Mesenchymal stem cell (in vitro differentiated cells and primary cell): ENCODE measurements around the gene CORO1C.
A peak's percentile ranks its signal among the peaks of the same experiment; 100 is the strongest.
"Not testable (repeated sequence)": the region's sequence is repeated elsewhere in the genome, so short reads cannot be mapped to it uniquely, and the experiment has no call there.

Experiments
- DNase-seq: peaks from one replicate; pipeline ENCODE4 v3.0.0-alpha.2; 2013
- H2AFZ ChIP-seq: one replicate; pipeline ENCODE4 v1.6.1; 2013; ENCODE audit warnings: low read depth, mild to moderate bottlenecking, control low read depth, inconsistent platforms, low read length, moderate library complexity
- H2AK5ac ChIP-seq: 2 replicates; pipeline ENCODE4 v1.6.1; 2013; ENCODE audit warnings: low read length, moderate library complexity, mild to moderate bottlenecking, inconsistent platforms; ENCODE audit not compliant: severe bottlenecking
- H2BK120ac ChIP-seq: one replicate; pipeline ENCODE4 v1.6.1; 2013; ENCODE audit warnings: low read depth, mild to moderate bottlenecking, inconsistent platforms, low read length, moderate library complexity
- H2BK12ac ChIP-seq, 2 experiments: one replicate each; pipeline ENCODE4 v1.6.1; 2013; ENCODE audit warnings: inconsistent platforms in 2 of 2, low read length in 2 of 2, mild to moderate bottlenecking in 2 of 2, moderate library complexity in 2 of 2, control low read depth in 1 of 2
- H2BK15ac ChIP-seq: one replicate; pipeline ENCODE4 v1.6.1; 2013; ENCODE audit warnings: mild to moderate bottlenecking, low read depth, inconsistent platforms; ENCODE audit not compliant: poor library complexity, severe bottlenecking
- H2BK5ac ChIP-seq: 2 replicates; pipeline ENCODE4 v1.6.1; 2013; ENCODE audit warnings: low read depth, mild to moderate bottlenecking, low read length, control low read depth, inconsistent platforms; ENCODE audit not compliant: poor library complexity, severe bottlenecking
- H3K14ac ChIP-seq, 2 experiments: one replicate each; pipeline ENCODE4 v1.6.1; 2013; ENCODE audit warnings: inconsistent platforms in 2 of 2, low read length in 2 of 2, control low read depth in 1 of 2, mild to moderate bottlenecking in 1 of 2, moderate library complexity in 1 of 2
- H3K18ac ChIP-seq, 2 experiments: one replicate each; pipeline ENCODE4 v1.6.1; 2013; ENCODE audit warnings: inconsistent platforms in 2 of 2, low read length in 2 of 2, control low read depth in 1 of 2, low read depth in 1 of 2, mild to moderate bottlenecking in 1 of 2
- H3K23ac ChIP-seq, 2 experiments: one replicate each; pipeline ENCODE4 v1.6.1; 2013; ENCODE audit warnings: inconsistent platforms in 2 of 2, low read length in 2 of 2, mild to moderate bottlenecking in 2 of 2, moderate library complexity in 2 of 2, control low read depth in 1 of 2
- H3K27ac ChIP-seq: 2 replicates; pipeline ENCODE4 v1.5.1; 2013; ENCODE audit warnings: mild to moderate bottlenecking, moderate library complexity, low read length, control low read depth, inconsistent platforms; ENCODE audit not compliant: poor library complexity, severe bottlenecking
- H3K27me3 ChIP-seq, 2 experiments: 2 replicates each; pipeline versions ENCODE4 v1.6.1 to v1.7.0; 2013; ENCODE audit warnings: low read length in 2 of 2, mild to moderate bottlenecking in 2 of 2, moderate library complexity in 2 of 2, control low read depth in 1 of 2, inconsistent platforms in 1 of 2; ENCODE audit not compliant: control insufficient read depth in 1 of 2, insufficient read depth in 1 of 2
- H3K36me3 ChIP-seq, 2 experiments: 2 replicates each; pipeline versions ENCODE4 v1.6.1 to v1.7.0; 2013; ENCODE audit warnings: low read length in 2 of 2, control low read depth in 1 of 2, inconsistent platforms in 1 of 2, low read depth in 1 of 2, mild to moderate bottlenecking in 1 of 2; ENCODE audit not compliant: insufficient read depth in 2 of 2, control insufficient read depth in 1 of 2
- H3K4ac ChIP-seq, 2 experiments: one replicate each; pipeline ENCODE4 v1.6.1; 2013; ENCODE audit warnings: inconsistent platforms in 2 of 2, low read length in 2 of 2, mild to moderate bottlenecking in 2 of 2, moderate library complexity in 2 of 2, control low read depth in 1 of 2, low read depth in 1 of 2
- H3K4me1 ChIP-seq: 2 replicates; pipeline ENCODE4 v1.6.1; 2013; ENCODE audit warnings: low read depth, low read length, control low read depth; ENCODE audit not compliant: control insufficient read depth, insufficient read depth
- H3K4me2 ChIP-seq: 2 replicates; pipeline ENCODE4 v1.6.1; 2013; ENCODE audit warnings: low read length, mild to moderate bottlenecking, inconsistent platforms; ENCODE audit not compliant: poor library complexity, severe bottlenecking
- H3K4me3 ChIP-seq, 2 experiments: 2 replicates each; pipeline versions ENCODE4 v1.5.1 to v1.7.0; 2013; ENCODE audit warnings: low read length in 2 of 2, mild to moderate bottlenecking in 2 of 2, control low read depth in 1 of 2, low read depth in 1 of 2; ENCODE audit not compliant: insufficient read depth in 1 of 2
- H3K79me1 ChIP-seq: replicated peaks from 2 replicates; pipeline ENCODE4 v1.6.1; 2013; ENCODE audit warnings: mild to moderate bottlenecking, control low read depth, low read length, inconsistent platforms; ENCODE audit not compliant: poor library complexity, severe bottlenecking
- H3K9ac ChIP-seq: 2 replicates; pipeline ENCODE4 v1.7.0; 2013; ENCODE audit warnings: mild to moderate bottlenecking, low read length, moderate library complexity
- H3K9me3 ChIP-seq: 2 replicates; pipeline ENCODE4 v1.7.0; 2013; ENCODE audit warnings: mild to moderate bottlenecking, low read length; ENCODE audit not compliant: control insufficient read depth
- H4K8ac ChIP-seq: one replicate; pipeline ENCODE4 v1.6.1; 2013; ENCODE audit warnings: inconsistent platforms, mild to moderate bottlenecking, low read length, moderate library complexity
- H4K91ac ChIP-seq: one replicate; pipeline ENCODE4 v1.6.1; 2013; ENCODE audit warnings: mild to moderate bottlenecking, low read length, inconsistent platforms
- WGBS: methylation state at CpG from one replicate; pipeline ENCODE4 v1.1.7; 2013; ENCODE audit warnings: mixed read lengths; 5-methylcytosine and 5-hydroxymethylcytosine counted together

Gene CORO1C

DNA sequence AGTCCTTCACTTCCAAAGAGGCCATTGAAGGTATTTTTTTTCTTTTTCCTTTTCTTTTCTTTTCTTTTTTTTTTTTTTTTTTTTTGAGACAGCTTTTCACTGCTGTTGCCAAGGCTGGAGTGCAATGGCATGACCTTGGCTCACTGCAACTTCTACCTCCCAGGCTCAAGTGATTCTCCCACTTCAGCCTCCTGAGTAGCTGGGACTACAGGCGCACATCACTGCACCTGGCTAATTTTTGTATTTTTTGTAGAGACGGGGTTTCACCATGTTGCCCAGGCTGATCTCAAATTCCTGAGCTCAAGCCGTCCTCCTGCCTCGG lies 112.4 kb downstream of the CORO1C start:
- H3K79me1 ChIP-seq, DNase-seq, H2BK12ac ChIP-seq, H4K8ac ChIP-seq, H2BK5ac ChIP-seq, H2BK120ac ChIP-seq, H3K18ac ChIP-seq, H3K4me2 ChIP-seq, H2AK5ac ChIP-seq, H3K23ac ChIP-seq, H3K9me3 ChIP-seq, H2AFZ ChIP-seq, H3K14ac ChIP-seq, H3K4me3 ChIP-seq, H3K4ac ChIP-seq, H3K27me3 ChIP-seq, H3K27ac ChIP-seq, H4K91ac ChIP-seq: not testable (repeated sequence)
- peaks cover 28% of the 10 kb centered on the region for H3K4me1 ChIP-seq
- peaks cover 0 to 12% of the 10 kb centered on the region in 2 experiments for H3K36me3 ChIP-seq
- peak overlapping the region; percentile 1 for H2BK15ac ChIP-seq
- 97% methylated on average over 4 of the region's 4 CpGs for WGBS
- peak overlapping the region; percentile 46 for H3K9ac ChIP-seq

DNA sequence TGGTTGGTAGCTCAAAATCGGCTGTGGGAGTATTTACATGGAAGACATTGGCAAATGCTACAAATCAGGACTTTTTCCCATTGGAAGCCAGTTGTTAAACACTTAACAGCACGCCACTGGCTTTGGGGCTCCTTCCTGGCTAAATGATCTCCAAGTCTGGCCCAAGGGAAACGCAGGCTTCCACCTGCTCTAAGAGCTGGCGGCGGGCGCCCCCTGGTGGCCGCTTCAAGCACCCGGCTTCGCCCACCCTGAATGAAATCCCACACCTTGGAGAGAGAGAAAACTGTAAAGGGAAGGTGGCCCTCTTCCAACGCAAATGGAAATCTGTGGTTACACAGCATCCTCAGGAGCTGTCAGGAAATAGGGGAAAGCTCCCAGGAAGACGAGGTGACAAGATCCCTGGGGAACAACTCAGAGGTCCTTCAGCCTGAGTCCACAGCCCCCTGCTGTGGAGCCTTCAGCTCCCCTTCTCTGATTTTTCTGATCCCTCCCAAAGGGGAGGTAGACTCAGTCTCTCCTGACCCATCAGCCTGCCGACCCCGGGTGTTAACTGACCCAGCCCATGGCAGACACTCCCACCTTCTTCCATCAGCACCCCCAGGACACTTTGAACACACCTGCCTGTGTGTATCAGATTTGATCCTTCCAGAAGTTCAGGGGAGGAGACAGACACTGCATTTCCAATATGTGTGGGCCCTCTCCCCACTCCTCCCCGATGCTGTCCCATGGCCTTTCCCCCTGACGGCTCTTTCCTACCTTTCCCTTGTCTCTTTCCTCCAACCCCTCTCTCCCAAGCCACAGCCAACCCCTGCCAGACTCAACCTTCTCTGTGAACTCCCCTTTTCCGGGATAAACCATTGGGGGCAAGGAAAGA lies 113.0 kb downstream of the CORO1C start:
- H2AFZ ChIP-seq = no peak overlapping the region
- no peak overlapping the region for H3K4me2 ChIP-seq
- peaks cover 0 to 6% of the 10 kb centered on the region in 2 experiments for H3K36me3 ChIP-seq
- H2BK15ac ChIP-seq = peak overlapping the region; percentile 1
- peak overlapping the region in 1 of 2 experiments; percentile 52 for H3K4ac ChIP-seq
- 21% methylated on average over 16 of the region's 16 CpGs for WGBS
- peak overlapping the region; percentile 60 for H2BK5ac ChIP-seq
- no peaks in the 10 kb centered on the region for H3K27me3 ChIP-seq
- H3K23ac ChIP-seq = no peak overlapping the region
- peak overlapping the region; percentile 46 for H3K9ac ChIP-seq
- no peaks in the 10 kb centered on the region for H3K79me1 ChIP-seq
- peaks cover 6% of the 10 kb centered on the region for H3K9me3 ChIP-seq
- H3K4me3 ChIP-seq = no peak overlapping the region
- H2BK12ac ChIP-seq = peak overlapping the region; percentile 0 to 97
- H4K91ac ChIP-seq = no peak overlapping the region
- peak overlapping the region; percentile 50 for H2BK120ac ChIP-seq
- H4K8ac ChIP-seq = peak overlapping the region; percentile 1
- no peak overlapping the region for H3K14ac ChIP-seq
- peak overlapping the region; percentile 35 for H3K27ac ChIP-seq
- peak overlapping the region; percentile 78 for H2AK5ac ChIP-seq
- peak; percentile 88 for DNase-seq
- peak overlapping the region in 1 of 2 experiments; percentile 14 for H3K18ac ChIP-seq
- peaks cover 34% of the 10 kb centered on the region for H3K4me1 ChIP-seq

DNA sequence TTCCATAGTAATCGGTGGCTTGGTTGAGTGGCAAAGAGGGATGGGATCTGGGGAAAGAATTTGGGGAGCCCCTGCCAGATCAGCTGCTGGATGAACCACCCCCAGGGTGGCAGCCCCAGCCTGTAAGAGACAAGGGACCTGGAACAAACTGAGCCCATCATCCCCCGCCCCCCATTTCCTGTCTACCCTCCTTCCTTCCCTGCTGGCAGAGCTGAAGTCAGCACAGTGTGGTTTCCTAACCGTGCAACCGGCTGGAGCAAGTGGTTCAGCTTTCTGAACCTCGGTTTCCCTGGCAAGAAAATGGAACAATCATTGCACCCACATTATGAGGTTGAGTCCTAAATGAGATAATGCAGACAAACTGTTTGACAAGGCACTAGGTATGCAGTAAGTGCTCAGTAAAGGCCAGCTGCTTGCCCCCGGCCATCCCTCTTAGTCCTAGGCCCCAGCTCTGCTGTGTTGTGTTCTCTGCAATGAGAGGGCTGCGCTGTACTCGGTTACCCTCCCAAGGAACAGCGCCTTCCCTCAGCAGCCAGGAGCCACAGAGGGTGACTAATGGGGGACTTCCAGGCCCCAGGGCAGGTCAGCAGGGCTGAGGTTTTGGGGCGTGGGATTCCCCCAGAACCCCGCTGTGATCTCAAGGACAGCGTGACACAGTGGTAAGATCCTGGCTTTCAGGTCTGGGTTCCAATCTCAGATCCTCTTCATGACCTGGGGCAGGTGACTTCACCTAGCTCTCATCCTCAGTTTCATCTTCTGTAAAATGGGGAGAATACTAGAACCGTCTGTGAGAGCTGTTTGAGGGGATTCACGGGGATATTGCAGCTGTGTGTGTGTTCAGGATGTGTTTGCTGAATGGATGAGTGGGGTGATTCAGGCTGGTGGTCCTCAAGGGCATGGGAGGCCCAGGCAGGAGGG lies 114.1 kb downstream of the CORO1C start:
- Histone ChIP-seq H3K27ac (peak overlapping the region; percentile 35), H3K9me3 (peaks cover 6% of the 10 kb centered on the region), H3K4ac (peak overlapping the region in 1 of 2 experiments; percentile 54), H2AFZ (no peak overlapping the region), H2BK15ac (peak overlapping the region; percentile 77), H3K4me2 (no peak overlapping the region), H3K4me3 (no peak overlapping the region), H3K4me1 (peaks cover 32% of the 10 kb centered on the region), H3K79me1 (no peaks in the 10 kb centered on the region), H3K27me3 (no peaks in the 10 kb centered on the region), H4K91ac (peak overlapping the region; percentile 62), H3K36me3 (no peaks in the 10 kb centered on the region), H3K18ac (peak overlapping the region; percentile 48 to 62), H3K14ac (peak overlapping the region in 1 of 2 experiments; percentile 63), H3K9ac (peak overlapping the region; percentile 40), H4K8ac (peak overlapping the region; percentile 27), H3K23ac (no peak overlapping the region), H2BK120ac (peak overlapping the region; percentile 87), H2BK12ac (peak overlapping the region; percentile 86 to 96), H2AK5ac (peak overlapping the region; percentile 99), H2BK5ac (peak overlapping the region; percentile 33)
- peak; percentile 68 for DNase-seq
- 87% methylated on average over 14 of the region's 14 CpGs for WGBS

DNA sequence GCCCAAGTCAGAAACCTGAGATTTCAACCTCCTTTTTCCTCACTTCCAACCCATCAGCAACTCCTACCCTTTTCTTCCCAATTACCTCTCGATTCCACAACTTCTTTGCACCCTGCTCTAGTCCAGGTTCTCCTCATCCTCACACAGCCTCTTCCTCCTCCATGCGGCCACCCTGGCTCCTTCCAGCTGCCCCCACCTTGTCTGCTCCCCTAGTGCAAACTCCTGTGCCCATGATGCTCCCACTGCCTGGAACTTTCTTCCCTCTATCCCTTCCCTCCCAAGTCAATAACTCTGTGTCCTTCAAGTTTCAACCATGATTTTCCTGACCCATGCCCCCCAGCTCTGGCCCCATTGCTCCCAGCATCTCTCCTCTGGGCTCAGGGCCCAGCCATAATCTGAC lies 115.0 kb downstream of the CORO1C start:
- H4K91ac ChIP-seq = peak overlapping the region; percentile 49
- no peak overlapping the region for H3K4me2 ChIP-seq
- peak overlapping the region in 1 of 2 experiments; percentile 20 for H3K14ac ChIP-seq
- no peak overlapping the region for H4K8ac ChIP-seq
- H3K4me3 ChIP-seq = no peak overlapping the region
- no peak overlapping the region for H2BK5ac ChIP-seq
- H3K9ac ChIP-seq = peak overlapping the region; percentile 24
- peaks cover 32% of the 10 kb centered on the region for H3K4me1 ChIP-seq
- DNase-seq = no peak
- H3K36me3 ChIP-seq = no peaks in the 10 kb centered on the region
- H3K23ac ChIP-seq = no peak overlapping the region
- H2AFZ ChIP-seq = no peak overlapping the region
- no peak overlapping the region for H2BK120ac ChIP-seq
- H3K4ac ChIP-seq = peak overlapping the region in 1 of 2 experiments; percentile 54
- H3K9me3 ChIP-seq = peaks cover 6% of the 10 kb centered on the region
- H3K18ac ChIP-seq = peak overlapping the region in 1 of 2 experiments; percentile 80
- no peak overlapping the region for H2BK15ac ChIP-seq
- H3K27me3 ChIP-seq = no peaks in the 10 kb centered on the region
- H3K27ac ChIP-seq = no peak overlapping the region
- H3K79me1 ChIP-seq = no peaks in the 10 kb centered on the region
- peak overlapping the region; percentile 99 for H2AK5ac ChIP-seq
- 94% methylated on average over 2 of the region's 2 CpGs for WGBS
- H2BK12ac ChIP-seq = peak overlapping the region; percentile 70 to 96
